GM12878 (cell line): ENCODE data around the gene STK16. TPM values are rescaled to one million over a fixed set of nuclear protein-coding genes. Genes with fewer than 3 reads are reported as not detected.

Experiments used
- DPF2 ChIP-seq: fragments of 450-650 bp; IDR thresholded peaks from 2 replicates; pipeline ENCODE4 v1.6.1; 2017; ENCODE audit warnings: mild to moderate bottlenecking
- ETV6 ChIP-seq, 2 experiments: fragments of 450-650 bp in 1 of 2; IDR thresholded peaks in 1 of 2; conservative IDR thresholded peaks in 1 of 2; 2 replicates each; pipeline ENCODE4 v1.6.1; 2014; ENCODE audit warnings: antibody characterized with exemption in 1 of 2, borderline replicate concordance in 1 of 2, low read depth in 1 of 2, mild to moderate bottlenecking in 1 of 2, moderate library complexity in 1 of 2
- IKZF2 ChIP-seq, 2 experiments: fragments of 450-650 bp; IDR thresholded peaks; 2 replicates each; pipeline ENCODE4 v1.6.1; 2017; ENCODE audit warnings: mild to moderate bottlenecking in 2 of 2, moderate library complexity in 2 of 2
- KAT2A ChIP-seq: conservative IDR thresholded peaks from 2 replicates; pipeline ENCODE4 v1.6.1; 2011; ENCODE audit warnings: low read depth, low read length; ENCODE audit not compliant: control insufficient read depth
- POLR2A ChIP-seq: IDR thresholded peaks from 2 replicates; pipeline ENCODE4 v1.6.1; 2011; ENCODE audit warnings: low read depth, mild to moderate bottlenecking, low read length
- POU2F2 ChIP-seq: IDR thresholded peaks from 3 replicates; pipeline ENCODE4 v1.6.1; 2011; ENCODE audit warnings: low read depth, mild to moderate bottlenecking, low read length, borderline replicate concordance
- polyA plus RNA-seq, 11 experiments: library from polyadenylated mRNA; depleted of rRNA in 4 of 11; unstranded in 6 of 11; stranded (reverse) in 5 of 11; fragments of >200 nt; fragmentation: Nextera tagmentation in 4 of 11; fragmentation: Illumina TruSeq in 1 of 11; extraction: Ambion mirVana in 4 of 11; extraction: Trizol in 1 of 11; gene quantifications; 1 replicate in 1 of 11; 2 replicates in 10 of 11; pipeline versions ENCODE4 v1.2.1 to v1.2.3, GENCODE V29; 2011 to 2016; ENCODE audit warnings: inconsistent platforms in 2 of 11, missing spikeins in 2 of 11, low read depth in 1 of 11
- total RNA-seq, 4 experiments: library from RNA; depleted of rRNA in 3 of 4; stranded (reverse); fragments of >200 nt in 3 of 4; fragmentation: Illumina TruSeq in 1 of 4; extraction: Trizol in 1 of 4; gene quantifications; 2 replicates each; pipeline versions ENCODE4 v1.2.1 to v1.2.3, GENCODE V29; 2013 to 2021
- TF ChIP-seq, protein P1 (sequence below): IDR thresholded peaks from 2 replicates; pipeline ENCODE4 v1.6.1; 2012; ENCODE audit warnings: low read depth, low read length, improper control_type of control experiment
- TF ChIP-seq, protein P2 (sequence below): fragments of 450-650 bp; conservative IDR thresholded peaks from 2 replicates; pipeline ENCODE4 v1.6.1; 2017; ENCODE audit warnings: mild to moderate bottlenecking, moderate library complexity

STK16 gene
- total and polyA plus RNA-seq, 10 of the 15 experiments (the other 5 are each of a cell fraction or from before 2014, with no cell fraction given): 4.3 to 50.1 (median 17.9) TPM

DNA sequence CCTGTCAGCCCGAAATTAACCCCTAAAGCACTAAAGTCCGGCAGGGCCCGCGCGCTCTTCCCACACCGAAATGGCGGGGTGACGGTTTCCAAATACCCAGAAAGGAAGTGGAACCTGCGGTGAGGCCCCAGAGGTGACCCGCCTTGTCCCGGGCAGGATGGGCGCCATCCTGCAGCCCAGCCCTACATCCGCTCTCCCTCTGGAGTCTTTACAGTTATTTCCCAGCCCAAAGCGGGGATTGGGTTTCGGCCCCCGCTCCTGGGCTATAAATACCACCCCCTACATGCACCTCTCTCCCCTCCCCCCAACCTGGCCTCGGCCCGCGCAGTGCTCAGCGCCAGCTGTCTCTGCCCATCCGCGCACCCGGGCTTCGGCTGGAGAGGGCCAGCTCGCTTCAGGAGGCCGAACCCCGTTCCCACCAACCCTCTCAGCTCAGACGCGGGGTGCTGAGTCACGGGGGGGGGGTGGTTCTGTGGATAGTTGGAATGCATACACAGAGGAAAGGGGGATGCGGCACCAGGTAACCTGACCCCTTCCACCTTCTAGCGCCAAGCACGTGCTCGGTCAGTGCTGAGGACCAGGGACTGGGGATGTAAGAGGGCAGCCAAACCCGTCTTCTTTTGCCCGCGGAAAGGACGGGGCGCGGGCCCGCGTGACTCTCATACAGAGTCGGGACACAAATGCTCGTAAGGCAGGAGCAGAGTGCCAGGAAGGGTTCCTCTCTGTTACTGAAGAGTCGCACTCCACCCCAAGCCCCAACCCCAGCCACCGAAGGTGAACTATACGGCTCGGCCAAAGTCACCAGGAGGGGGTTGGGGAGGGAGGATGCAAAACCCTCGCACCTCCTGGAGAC is 7.8 kb downstream of the STK16 start, which contains the start of gene TUBA4B (continued):
- TF ChIP-seq, protein P1, sequence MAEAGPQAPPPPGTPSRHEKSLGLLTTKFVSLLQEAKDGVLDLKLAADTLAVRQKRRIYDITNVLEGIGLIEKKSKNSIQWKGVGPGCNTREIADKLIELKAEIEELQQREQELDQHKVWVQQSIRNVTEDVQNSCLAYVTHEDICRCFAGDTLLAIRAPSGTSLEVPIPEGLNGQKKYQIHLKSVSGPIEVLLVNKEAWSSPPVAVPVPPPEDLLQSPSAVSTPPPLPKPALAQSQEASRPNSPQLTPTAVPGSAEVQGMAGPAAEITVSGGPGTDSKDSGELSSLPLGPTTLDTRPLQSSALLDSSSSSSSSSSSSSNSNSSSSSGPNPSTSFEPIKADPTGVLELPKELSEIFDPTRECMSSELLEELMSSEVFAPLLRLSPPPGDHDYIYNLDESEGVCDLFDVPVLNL: no peak
- TF ChIP-seq DPF2 (peak; percentile 55; the same call in 1 of the 2 replicates), ETV6 (conservative IDR thresholded peaks at IDR 0.05 in 1 of 2, IDR thresholded peaks at IDR 0.05 in 1 of 2; ENCODE audit: borderline replicate concordance in 1 of 2, low read depth in 1 of 2) (no peak), POLR2A (peak; percentile 62; the same call in 1 of the 2 replicates), POU2F2 (peak; percentile 30; the same call in 1 of the 3 replicates), KAT2A (no peak), IKZF2 (IDR thresholded peaks at IDR 0.05) (peak; percentile 75 to 83)
- TF ChIP-seq, protein P2, sequence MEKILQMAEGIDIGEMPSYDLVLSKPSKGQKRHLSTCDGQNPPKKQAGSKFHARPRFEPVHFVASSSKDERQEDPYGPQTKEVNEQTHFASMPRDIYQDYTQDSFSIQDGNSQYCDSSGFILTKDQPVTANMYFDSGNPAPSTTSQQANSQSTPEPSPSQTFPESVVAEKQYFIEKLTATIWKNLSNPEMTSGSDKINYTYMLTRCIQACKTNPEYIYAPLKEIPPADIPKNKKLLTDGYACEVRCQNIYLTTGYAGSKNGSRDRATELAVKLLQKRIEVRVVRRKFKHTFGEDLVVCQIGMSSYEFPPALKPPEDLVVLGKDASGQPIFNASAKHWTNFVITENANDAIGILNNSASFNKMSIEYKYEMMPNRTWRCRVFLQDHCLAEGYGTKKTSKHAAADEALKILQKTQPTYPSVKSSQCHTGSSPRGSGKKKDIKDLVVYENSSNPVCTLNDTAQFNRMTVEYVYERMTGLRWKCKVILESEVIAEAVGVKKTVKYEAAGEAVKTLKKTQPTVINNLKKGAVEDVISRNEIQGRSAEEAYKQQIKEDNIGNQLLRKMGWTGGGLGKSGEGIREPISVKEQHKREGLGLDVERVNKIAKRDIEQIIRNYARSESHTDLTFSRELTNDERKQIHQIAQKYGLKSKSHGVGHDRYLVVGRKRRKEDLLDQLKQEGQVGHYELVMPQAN: peak; percentile 18
